Peyer's patch (tissue), 4 donors: ENCODE results near the gene KLHL29.

ENCODE experiments used
- CTCF ChIP-seq, 6 experiments: fragments of 450-650 bp in 4 of 6; fragments of 200-600 bp in 2 of 6; sonication (generic) in 1 of 6; IDR thresholded peaks; one replicate each; pipeline ENCODE4 v1.5.1; 2017 to 2019; ENCODE audit warnings: antibody characterized with exemption in 6 of 6, mild to moderate bottlenecking in 3 of 6, moderate library complexity in 1 of 6
- POLR2A ChIP-seq, 2 donors: fragments of 450-650 bp; IDR thresholded peaks; one replicate each; pipeline ENCODE4 v1.5.1; 2017; ENCODE audit warnings: antibody characterized with exemption in 2 of 2, mild to moderate bottlenecking in 2 of 2, moderate library complexity in 2 of 2

GRCh38 chr2:23465936-23466335, 81.0 kb downstream of the KLHL29 start:
- TF ChIP-seq CTCF (IDR thresholded peaks at IDR 0.05) (no peak), POLR2A (IDR thresholded peaks at IDR 0.05) (no peak)
